Activated gamma-delta T cell treated with Interleukin-2 at 50 U/mL for 16 hours (primary cell): ENCODE measurements around the gene FCRLA.
"Not testable (repeated sequence)": the region's sequence is repeated elsewhere in the genome, so short reads cannot be mapped to it uniquely, and the experiment has no call there.

Experiments
- DNase-seq: peaks from one replicate; pipeline ENCODE4 v3.0.0-alpha.2; 2020

The FCRLA gene

GRCh38 chr1:161706482-161707347, at the start of gene FCRLA:
Gene FCRLA, plus strand, starts transcription at chr1:161707229. Its CDS starts 36 bp downstream, at chr1:161707265.
- DNase-seq = no peak

DNA sequence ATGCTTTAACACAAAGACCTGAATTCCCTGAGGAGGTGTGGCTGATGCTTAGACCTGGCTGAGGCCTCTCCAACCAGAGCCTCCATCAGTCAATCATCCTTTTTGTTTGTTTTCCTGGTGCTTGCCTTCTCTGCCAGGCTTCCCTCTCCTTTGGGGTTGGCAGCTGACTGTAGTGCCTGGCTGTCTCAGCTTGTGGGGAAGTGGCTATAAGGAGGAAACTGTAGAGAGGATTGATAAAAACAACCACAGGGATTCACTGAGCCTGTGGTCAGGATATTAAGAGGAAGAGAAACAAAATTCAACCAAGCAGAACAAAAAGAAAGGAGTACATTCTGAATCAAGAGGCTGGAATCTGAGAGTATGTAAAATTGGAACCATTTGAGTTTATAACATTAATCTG, 48.5 kb upstream of the FCRLA start:
- not testable (repeated sequence) for DNase-seq

GRCh38 chr1:161661660-161662311, 45.2 kb upstream of the FCRLA start:
- DNase-seq = not testable (repeated sequence)

GRCh38 chr1:161662684-161663339, 44.2 kb upstream of the FCRLA start, which contains the start of gene FCGR2B:
Gene FCGR2B, plus strand, starts transcription at chr1:161663143. Its CDS starts 99 bp downstream, at chr1:161663242.
- DNase-seq = not testable (repeated sequence)

DNA sequence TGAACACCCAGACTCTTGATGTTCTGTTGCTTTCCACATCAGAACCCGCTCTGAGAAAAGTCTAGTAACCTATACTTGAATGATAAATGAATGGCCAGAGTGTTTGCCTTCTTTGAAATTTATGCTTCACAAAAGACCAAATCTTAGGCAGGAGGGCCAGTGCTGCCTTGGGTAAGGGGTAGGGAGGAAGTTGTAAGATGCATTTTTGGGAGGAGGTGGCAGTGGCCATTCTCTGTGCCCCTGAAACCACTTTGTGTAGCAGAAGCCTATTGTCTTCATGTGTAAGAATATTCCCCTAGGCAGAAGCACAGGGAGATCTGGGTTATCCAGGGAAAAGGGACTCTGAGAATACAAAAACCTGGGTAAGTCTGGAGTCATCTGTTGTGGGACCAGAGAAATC, 43.5 kb upstream of the FCRLA start:
- DNase-seq = not testable (repeated sequence)

GRCh38 chr1:161664689-161665088, 42.3 kb upstream of the FCRLA start:
- not testable (repeated sequence) for DNase-seq

DNA sequence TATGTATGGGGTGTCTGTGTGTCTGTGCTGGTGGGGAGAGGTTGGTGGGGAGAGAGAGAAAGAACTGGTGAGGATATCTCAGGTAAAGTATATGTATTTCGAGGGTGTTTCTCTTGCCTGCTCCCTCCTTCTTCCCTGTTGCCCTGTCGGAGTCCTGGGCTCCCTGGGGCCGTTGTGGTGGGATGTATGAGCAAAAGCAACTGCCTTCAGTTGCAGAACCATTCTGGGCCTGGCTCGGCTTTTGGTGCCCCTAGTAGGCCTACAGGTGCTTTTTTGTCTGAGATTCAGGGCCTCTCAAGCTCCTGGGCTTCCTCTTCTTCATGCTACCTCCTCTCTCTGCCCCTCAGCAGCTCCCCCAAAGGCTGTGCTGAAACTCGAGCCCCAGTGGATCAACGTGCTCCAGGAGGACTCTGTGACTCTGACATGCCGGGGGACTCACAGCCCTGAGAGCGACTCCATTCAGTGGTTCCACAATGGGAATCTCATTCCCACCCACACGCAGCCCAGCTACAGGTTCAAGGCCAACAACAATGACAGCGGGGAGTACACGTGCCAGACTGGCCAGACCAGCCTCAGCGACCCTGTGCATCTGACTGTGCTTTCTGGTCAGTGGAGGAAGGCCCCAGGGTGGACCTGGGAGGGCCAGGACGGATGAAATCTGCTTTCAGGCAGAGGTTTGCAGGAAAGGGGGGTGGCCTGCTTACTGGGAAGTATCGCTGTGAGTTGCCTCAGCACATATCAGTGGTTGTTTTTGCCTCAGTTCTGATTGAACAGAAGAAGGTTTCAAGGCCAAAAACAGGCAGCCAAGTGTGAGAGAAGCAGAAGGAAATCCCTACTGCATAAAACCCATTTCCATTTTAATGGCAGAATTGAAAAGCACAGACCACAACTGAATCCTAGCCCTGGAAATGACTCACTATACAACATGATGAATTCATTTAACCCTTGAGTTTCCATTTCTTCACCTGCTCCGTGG, 35.7 kb upstream of the FCRLA start:
- not testable (repeated sequence) for DNase-seq

GRCh38 chr1:161673437-161673836, 33.6 kb upstream of the FCRLA start:
- DNase-seq = not testable (repeated sequence)

DNA sequence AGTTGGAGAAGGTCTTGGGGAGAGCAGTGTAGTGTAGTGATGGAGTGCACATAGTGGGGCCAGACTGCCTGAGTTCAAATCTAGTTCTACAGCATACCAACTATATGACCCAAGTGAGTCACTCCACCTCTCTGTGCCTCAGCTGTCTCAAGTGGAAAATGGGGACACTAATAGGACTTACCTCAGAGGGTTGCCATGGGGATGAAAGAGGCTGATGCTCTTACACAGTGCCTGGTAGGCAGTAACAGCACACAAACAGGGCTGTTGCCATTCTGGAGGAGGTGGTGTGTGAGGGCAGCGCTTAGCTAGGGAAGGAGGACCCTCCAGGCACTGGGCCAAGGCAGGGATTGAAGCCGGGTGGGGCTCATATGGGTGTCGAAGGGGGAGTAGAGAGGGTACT, 32.6 kb upstream of the FCRLA start:
- DNase-seq = not testable (repeated sequence)

- not testable (repeated sequence) for DNase-seq
These were observed 32.1 kb upstream of the FCRLA start for GRCh38 chr1:161674908-161675307.

- DNase-seq = no peak
These were observed 30.6 kb upstream of the FCRLA start for GRCh38 chr1:161676441-161676840.

GRCh38 chr1:161676958-161677689, 29.9 kb upstream of the FCRLA start:
- no peak for DNase-seq

DNA sequence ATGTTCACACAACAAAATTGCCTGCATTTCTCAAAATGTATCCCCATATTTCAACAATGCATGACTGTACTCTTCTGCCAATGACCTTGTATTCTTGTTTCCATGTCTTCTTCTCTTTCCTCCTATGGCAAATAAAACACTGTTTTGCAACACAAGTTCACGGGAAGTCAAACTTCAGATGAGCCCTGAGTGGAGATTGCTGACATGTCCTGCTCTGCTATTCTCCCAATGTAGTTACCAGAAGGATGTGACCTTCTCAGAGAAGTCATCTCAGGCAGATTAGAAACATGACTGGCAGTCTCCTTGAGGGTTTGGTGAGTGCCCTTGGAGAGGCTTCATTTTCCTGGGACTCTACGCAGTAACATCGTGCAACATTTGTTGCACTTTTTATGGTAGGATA, 28.5 kb upstream of the FCRLA start:
- DNase-seq = no peak

DNA sequence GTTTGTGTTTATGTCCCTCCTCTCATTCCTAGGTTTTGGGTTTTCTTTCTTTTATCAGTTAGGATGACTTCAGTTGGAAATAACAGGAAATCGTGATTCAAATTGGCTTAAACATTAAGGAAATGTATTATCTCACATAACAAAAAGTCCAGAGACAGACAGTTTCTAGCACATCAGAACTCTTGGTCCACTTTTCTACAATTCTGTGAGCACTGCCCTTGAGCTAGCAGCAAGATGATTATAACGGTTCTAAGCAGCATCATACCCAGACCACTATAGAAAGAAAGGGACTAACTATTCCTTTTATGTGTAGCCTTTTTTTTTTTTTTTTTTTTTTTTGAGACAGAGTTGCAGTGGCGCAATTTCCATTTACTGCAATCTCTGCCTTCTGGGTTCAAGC, 25.1 kb upstream of the FCRLA start:
- DNase-seq = no peak

DNA sequence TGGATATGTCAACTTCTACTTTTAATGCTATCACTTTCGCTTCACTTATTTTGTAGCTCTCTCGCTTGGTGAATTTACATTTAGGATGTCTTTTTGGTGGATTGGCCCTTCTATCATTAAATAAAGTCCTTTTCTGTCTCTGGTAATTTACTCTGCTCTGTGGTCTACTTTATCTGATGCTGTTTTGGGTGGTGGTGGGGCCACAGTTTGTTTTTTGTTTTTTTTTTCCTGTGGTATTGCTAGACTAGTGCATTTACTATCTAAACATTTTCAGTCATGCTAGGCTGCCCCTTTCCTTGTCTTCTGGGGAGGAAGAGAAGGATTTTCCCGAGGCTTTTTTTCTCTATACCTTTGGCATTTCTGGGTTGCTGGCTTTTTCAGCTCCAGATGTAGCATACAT, 18.1 kb upstream of the FCRLA start:
- DNase-seq = no peak

DNA sequence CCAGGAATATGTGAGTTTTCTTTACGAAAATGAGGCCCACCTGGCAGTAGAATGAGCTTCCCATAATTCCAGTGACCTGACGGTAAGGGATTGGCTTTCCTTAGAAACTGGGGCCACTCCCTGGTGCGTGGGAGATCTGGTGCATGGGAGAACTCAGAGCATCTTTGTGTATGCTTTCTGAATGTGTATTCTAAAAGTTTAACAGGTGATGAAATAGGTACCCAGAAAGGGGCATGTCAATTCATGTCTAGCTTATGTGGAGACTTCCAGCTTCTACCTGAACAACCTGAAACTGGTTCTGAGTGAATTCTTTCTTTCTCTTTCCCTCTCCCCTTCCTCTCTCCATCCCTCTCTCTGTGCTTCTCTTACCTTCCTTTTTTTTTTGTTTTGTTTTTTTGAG, 15.2 kb upstream of the FCRLA start:
- no peak for DNase-seq

- not testable (repeated sequence) for DNase-seq
These were observed 13.9 kb upstream of the FCRLA start for GRCh38 chr1:161693020-161693712.

DNA sequence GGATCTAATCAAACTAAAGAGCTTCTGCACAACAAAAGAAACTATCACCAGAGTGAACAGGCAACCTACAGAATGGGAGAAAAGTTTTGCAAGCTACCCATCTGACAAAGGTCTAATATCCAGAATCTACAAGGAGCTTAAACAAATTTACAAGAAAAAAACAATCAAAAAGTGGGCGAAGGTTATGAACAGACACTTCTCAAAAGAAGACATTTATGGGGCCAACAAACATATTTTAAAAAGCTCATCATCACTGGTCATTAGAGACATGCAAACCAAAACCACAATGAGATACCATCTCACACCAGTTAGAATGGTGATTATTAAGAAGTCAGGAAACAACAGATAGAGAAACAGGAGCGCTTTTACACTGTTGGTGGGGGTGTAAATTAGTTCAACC, 8.7 kb upstream of the FCRLA start:
- DNase-seq = not testable (repeated sequence)

DNA sequence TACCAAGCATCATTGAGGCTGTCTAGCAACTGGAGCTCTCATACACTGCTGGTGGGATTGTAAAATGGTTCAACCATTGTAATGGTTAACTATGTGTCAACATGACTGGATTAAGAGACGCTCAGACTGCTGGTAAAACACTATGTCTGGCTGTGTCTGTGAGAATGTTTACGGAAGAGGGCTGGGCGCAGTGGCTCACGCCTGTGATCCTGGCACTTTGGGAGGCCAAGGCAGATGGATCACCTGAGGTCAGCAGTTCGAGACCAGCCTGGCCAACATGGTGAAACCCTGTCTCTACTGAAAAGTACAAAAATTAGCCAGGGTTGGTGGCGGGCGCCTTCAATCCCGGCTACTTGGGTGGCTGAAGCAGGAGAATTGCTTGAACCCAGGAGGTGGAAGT, 4.8 kb upstream of the FCRLA start:
- no peak for DNase-seq

GRCh38 chr1:161705537-161705936, 1.5 kb upstream of the FCRLA start:
- no peak for DNase-seq

GRCh38 chr1:161706113-161706481, 932 bp upstream of the FCRLA start:
- DNase-seq = no peak
